HepG2 (cell line): ENCODE measurements around the gene CNTD1. TPM values are rescaled to one million over a fixed set of nuclear protein-coding genes. Genes with fewer than 3 reads are reported as not detected.
A peak's percentile ranks its signal among the peaks of the same experiment; 100 is the strongest.

Experiments used
- ATAD3A ChIP-seq: sonication (generic); formaldehyde crosslinking; IDR thresholded peaks from 2 replicates; pipeline ENCODE4 v1.4.0; 2020; ENCODE audit warnings: missing genetic modification reagents
- CHCHD3 ChIP-seq: sonication (generic); formaldehyde crosslinking; IDR thresholded peaks from 2 replicates; pipeline ENCODE4 v1.8.0; 2022; ENCODE audit warnings: mild to moderate bottlenecking, missing genetic modification reagents, moderate library complexity
- EEA1 ChIP-seq: sonication (generic); formaldehyde crosslinking; IDR thresholded peaks from 2 replicates; pipeline ENCODE4 v1.5.1; 2020; ENCODE audit warnings: mild to moderate bottlenecking, missing genetic modification reagents, borderline replicate concordance
- EED ChIP-seq: sonication (generic); formaldehyde crosslinking; IDR thresholded peaks from 2 replicates; pipeline ENCODE4 v1.5.0; 2020; ENCODE audit warnings: mild to moderate bottlenecking, missing genetic modification reagents
- GTF3A ChIP-seq: sonication (generic); formaldehyde crosslinking; conservative IDR thresholded peaks from 2 replicates; pipeline ENCODE4 v1.4.0; 2020; ENCODE audit warnings: mild to moderate bottlenecking, missing genetic modification reagents
- HOXD1 ChIP-seq: sonication (generic); formaldehyde crosslinking; IDR thresholded peaks from 2 replicates; pipeline ENCODE4 v1.5.0; 2020; ENCODE audit warnings: missing genetic modification reagents
- MAZ ChIP-seq, 2 experiments: sonication (generic) in 1 of 2; formaldehyde crosslinking in 1 of 2; IDR thresholded peaks; 2 replicates each; pipeline versions ENCODE4 v1.5.0 to v1.6.1; 2012 to 2020; ENCODE audit warnings: low read depth in 2 of 2, mild to moderate bottlenecking in 2 of 2, borderline replicate concordance in 1 of 2, improper control_type of control experiment in 1 of 2, low read length in 1 of 2, missing genetic modification reagents in 1 of 2, moderate library complexity in 1 of 2
- MYC ChIP-seq: sonication (generic); formaldehyde crosslinking; IDR thresholded peaks from 2 replicates; pipeline ENCODE4 v1.9.0; 2021; ENCODE audit warnings: missing genetic modification reagents, borderline replicate concordance
- NFKB2 ChIP-seq: sonication (generic); formaldehyde crosslinking; IDR thresholded peaks from 2 replicates; pipeline ENCODE4 v1.4.0; 2020; ENCODE audit warnings: missing genetic modification reagents, borderline replicate concordance
- SATB2 ChIP-seq: sonication (generic); formaldehyde crosslinking; IDR thresholded peaks from 2 replicates; pipeline ENCODE4 v1.5.0; 2020; ENCODE audit warnings: missing genetic modification reagents
- SP2 ChIP-seq: sonication (generic); formaldehyde crosslinking; IDR thresholded peaks from 2 replicates; pipeline ENCODE4 v1.5.1; 2020; ENCODE audit warnings: mild to moderate bottlenecking, missing genetic modification reagents
- TRIM24 ChIP-seq: sonication (generic); formaldehyde crosslinking; IDR thresholded peaks from 2 replicates; pipeline ENCODE4 v1.8.0; 2022; ENCODE audit warnings: mild to moderate bottlenecking, missing genetic modification reagents
- ZFP37 ChIP-seq: sonication (generic); formaldehyde crosslinking; IDR thresholded peaks from 2 replicates; pipeline ENCODE4 v1.4.0; 2020; ENCODE audit warnings: missing genetic modification reagents, borderline replicate concordance
- ZFP90 ChIP-seq: sonication (generic); formaldehyde crosslinking; IDR thresholded peaks from 2 replicates; pipeline ENCODE4 v1.8.0; 2022; ENCODE audit warnings: missing genetic modification reagents, mild to moderate bottlenecking, inconsistent platforms, borderline replicate concordance
- ZNF136 ChIP-seq: sonication (generic); formaldehyde crosslinking; IDR thresholded peaks from 2 replicates; pipeline ENCODE4 v1.8.1; 2022; ENCODE audit warnings: low read depth, mild to moderate bottlenecking, moderate library complexity, missing genetic modification reagents
- ZNF34 ChIP-seq: sonication (generic); formaldehyde crosslinking; IDR thresholded peaks from 2 replicates; pipeline ENCODE4 v1.4.0; 2020; ENCODE audit warnings: mild to moderate bottlenecking, missing genetic modification reagents, borderline replicate concordance
- ZNF362 ChIP-seq: sonication (generic); formaldehyde crosslinking; IDR thresholded peaks from 2 replicates; pipeline ENCODE4 v1.4.0; 2020; ENCODE audit warnings: missing genetic modification reagents, mild to moderate bottlenecking, borderline replicate concordance
- ZNF383 ChIP-seq: sonication (generic); formaldehyde crosslinking; IDR thresholded peaks from 2 replicates; pipeline ENCODE4 v1.4.0; 2020; ENCODE audit warnings: missing genetic modification reagents, mild to moderate bottlenecking, borderline replicate concordance
- ZNF501 ChIP-seq: sonication (generic); formaldehyde crosslinking; IDR thresholded peaks from 2 replicates; pipeline ENCODE4 v1.5.1; 2020; ENCODE audit warnings: mild to moderate bottlenecking, moderate library complexity, missing genetic modification reagents
- ZNF605 ChIP-seq: sonication (generic); formaldehyde crosslinking; IDR thresholded peaks from 2 replicates; pipeline ENCODE4 v1.8.0; 2022; ENCODE audit warnings: mild to moderate bottlenecking, missing genetic modification reagents
- ZNF607 ChIP-seq: sonication (generic); formaldehyde crosslinking; IDR thresholded peaks from 2 replicates; pipeline ENCODE4 v1.5.1; 2020; ENCODE audit warnings: missing genetic modification reagents, mild to moderate bottlenecking, borderline replicate concordance
- ZNF766 ChIP-seq: sonication (generic); formaldehyde crosslinking; IDR thresholded peaks from 2 replicates; pipeline ENCODE4 v1.5.0; 2020; ENCODE audit warnings: missing genetic modification reagents, borderline replicate concordance
- ZSCAN30 ChIP-seq: sonication (generic); formaldehyde crosslinking; IDR thresholded peaks from 2 replicates; pipeline ENCODE4 v1.5.0; 2020; ENCODE audit warnings: mild to moderate bottlenecking, missing genetic modification reagents
- ZSCAN31 ChIP-seq: sonication (generic); formaldehyde crosslinking; IDR thresholded peaks from 2 replicates; pipeline ENCODE4 v1.5.0; 2020; ENCODE audit warnings: low read depth, mild to moderate bottlenecking, missing genetic modification reagents
- ZZZ3 ChIP-seq: sonication (generic); formaldehyde crosslinking; IDR thresholded peaks from 2 replicates; pipeline ENCODE4 v1.4.0; 2020; ENCODE audit warnings: missing genetic modification reagents, mild to moderate bottlenecking, borderline replicate concordance
- polyA plus RNA-seq, 8 experiments: library from polyadenylated mRNA; depleted of rRNA in 3 of 8; stranded (reverse) in 7 of 8; unstranded in 1 of 8; fragments of >200 nt; fragmentation: Illumina TruSeq in 4 of 8; extraction: Trizol in 4 of 8; gene quantifications; 2 replicates each; pipeline versions ENCODE4 v1.2.1 to v1.2.3, GENCODE V29; 2011 to 2016; ENCODE audit warnings: low read depth in 4 of 8, missing spikeins in 1 of 8, mixed read lengths in 1 of 8; ENCODE audit not compliant: insufficient read depth in 1 of 8
- total RNA-seq, 5 experiments: library from RNA; depleted of rRNA; stranded (reverse); fragments of >200 nt; fragmentation: Illumina TruSeq; extraction: Trizol; gene quantifications; 2 replicates each; pipeline ENCODE4 v1.2.3, GENCODE V29; 2016; ENCODE audit warnings: low read depth in 1 of 5
- TF ChIP-seq, protein P1 (sequence below): IDR thresholded peaks from 2 replicates; pipeline ENCODE4 v1.6.1; 2012; ENCODE audit warnings: inconsistent platforms
- TF ChIP-seq, protein P2 (sequence below): fragments of 450-650 bp; IDR thresholded peaks from 2 replicates; pipeline ENCODE4 v1.6.1; 2016

CNTD1 gene
- total and polyA plus RNA-seq, 2 of the 13 experiments (the other 11 are each of a cell fraction or from before 2014, with no cell fraction given): 0.11 to 0.15 TPM

DNA sequence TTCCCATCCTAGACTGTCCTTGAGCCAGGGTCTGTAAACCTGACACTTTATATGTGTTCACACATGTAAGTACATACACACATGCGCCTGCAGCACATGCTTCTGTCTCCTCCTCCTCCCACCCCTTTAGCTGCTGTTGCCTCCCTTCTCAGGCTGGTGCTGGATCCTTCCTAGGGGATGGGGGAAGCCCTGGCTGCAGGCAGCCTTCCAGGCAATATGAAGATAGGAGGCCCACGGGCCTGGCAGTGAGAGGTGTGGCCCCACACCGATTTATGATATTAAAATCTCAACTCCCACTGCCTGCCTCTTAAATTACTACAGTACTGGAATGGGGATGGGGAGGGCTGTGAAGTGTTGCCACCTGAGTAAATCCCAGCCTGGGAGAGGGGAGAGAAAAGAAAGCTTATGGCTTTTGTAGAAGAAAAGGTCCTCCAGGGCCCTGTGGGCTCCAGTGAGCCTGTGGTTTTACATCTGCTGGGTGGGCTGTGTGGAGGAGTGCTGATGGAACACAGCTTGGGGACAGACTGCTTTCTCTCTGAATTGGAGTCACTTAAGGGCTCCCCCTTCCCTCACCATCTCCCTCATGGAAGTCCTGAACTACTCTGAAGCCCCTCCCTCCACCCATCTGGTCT is 19.2 kb upstream of the CNTD1 start (continued):
- TF ChIP-seq ZSCAN30 (CRISPR knock-in tag): 0 out of 2 replicates have a peak, but pooled peaks have one; percentile 69
- 0 out of 2 replicates have a peak, but pooled peaks have one; percentile 19 for TF ChIP-seq ZFP37
- TF ChIP-seq EED: 0 out of 2 replicates have a peak, but pooled peaks have one; percentile 66
- 0 out of 2 replicates have a peak, but pooled peaks have one; percentile 19 for TF ChIP-seq MYC (CRISPR knock-in tag)
- TF ChIP-seq ATAD3A: no peak
- TF ChIP-seq ZZZ3 (CRISPR knock-in tag): peak; percentile 85; the same call in 1 of the 2 replicates
- peak; percentile 36; the same call in 1 of the 2 replicates for TF ChIP-seq ZNF607 (CRISPR knock-in tag)
- no peak for TF ChIP-seq ZFP90
- TF ChIP-seq, protein P1, sequence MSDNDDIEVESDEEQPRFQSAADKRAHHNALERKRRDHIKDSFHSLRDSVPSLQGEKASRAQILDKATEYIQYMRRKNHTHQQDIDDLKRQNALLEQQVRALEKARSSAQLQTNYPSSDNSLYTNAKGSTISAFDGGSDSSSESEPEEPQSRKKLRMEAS: peak; percentile 13; the same call in 1 of the 2 replicates
- 0 out of 2 replicates have a peak, but pooled peaks have one; percentile 59 for TF ChIP-seq CHCHD3 (CRISPR knock-in tag)
- peak; percentile 14; the same call in 1 of the 2 replicates for TF ChIP-seq ZNF136 (CRISPR knock-in tag)
- TF ChIP-seq ZNF383 (CRISPR knock-in tag): 0 out of 2 replicates have a peak, but pooled peaks have one; percentile 18
- peak; percentile 50 for TF ChIP-seq ZNF501 (CRISPR knock-in tag)
- 0 out of 2 replicates have a peak, but pooled peaks have one; percentile 37 for TF ChIP-seq SP2 (CRISPR knock-in tag)
- TF ChIP-seq TRIM24 (CRISPR knock-in tag): no peak
- no peak for TF ChIP-seq ZNF605 (CRISPR knock-in tag)
- 0 out of 2 replicates have a peak, but pooled peaks have one; percentile 19 for TF ChIP-seq ZNF362 (CRISPR knock-in tag)
- 0 out of 2 replicates have a peak, but pooled peaks have one; percentile 27 for TF ChIP-seq ZNF34
- TF ChIP-seq SATB2 (CRISPR knock-in tag): no peak
- 0 out of 2 replicates have a peak, but pooled peaks have one; percentile 12 for TF ChIP-seq EEA1 (CRISPR knock-in tag)
- TF ChIP-seq HOXD1: peak; percentile 23; the same call in 1 of the 2 replicates
- no peak for TF ChIP-seq ZSCAN31 (CRISPR knock-in tag)
- TF ChIP-seq ZNF766 (CRISPR knock-in tag): 0 out of 2 replicates have a peak, but pooled peaks have one; percentile 25
- 0 out of 2 replicates have a peak, but pooled peaks have one; percentile 22 for TF ChIP-seq NFKB2 (CRISPR knock-in tag)
- TF ChIP-seq GTF3A (CRISPR knock-in tag): no peak
- TF ChIP-seq, protein P2, sequence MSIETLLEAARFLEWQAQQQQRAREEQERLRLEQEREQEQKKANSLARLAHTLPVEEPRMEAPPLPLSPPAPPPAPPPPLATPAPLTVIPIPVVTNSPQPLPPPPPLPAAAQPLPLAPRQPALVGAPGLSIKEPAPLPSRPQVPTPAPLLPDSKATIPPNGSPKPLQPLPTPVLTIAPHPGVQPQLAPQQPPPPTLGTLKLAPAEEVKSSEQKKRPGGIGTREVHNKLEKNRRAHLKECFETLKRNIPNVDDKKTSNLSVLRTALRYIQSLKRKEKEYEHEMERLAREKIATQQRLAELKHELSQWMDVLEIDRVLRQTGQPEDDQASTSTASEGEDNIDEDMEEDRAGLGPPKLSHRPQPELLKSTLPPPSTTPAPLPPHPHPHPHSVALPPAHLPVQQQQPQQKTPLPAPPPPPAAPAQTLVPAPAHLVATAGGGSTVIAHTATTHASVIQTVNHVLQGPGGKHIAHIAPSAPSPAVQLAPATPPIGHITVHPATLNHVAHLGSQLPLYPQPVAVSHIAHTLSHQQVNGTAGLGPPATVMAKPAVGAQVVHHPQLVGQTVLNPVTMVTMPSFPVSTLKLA: 0 out of 2 replicates have a peak, but pooled peaks have one; percentile 5
- 0 out of 2 replicates have a peak, but pooled peaks have one; percentile 92 for TF ChIP-seq MAZ (IDR thresholded peaks at IDR 0.05; ENCODE audit: borderline replicate concordance, low read depth, low read length)
- TF ChIP-seq MAZ (CRISPR knock-in tag; IDR thresholded peaks at IDR 0.05; ENCODE audit: low read depth): no peak
